Ishikawa (cell line): ENCODE measurements around the gene MFSD1.

ENCODE experiments used
- CEBPB ChIP-seq: IDR thresholded peaks from 2 replicates; pipeline ENCODE4 v1.6.1; 2012
- CREB1 ChIP-seq: IDR thresholded peaks from 2 replicates; pipeline ENCODE4 v1.6.1; 2012; ENCODE audit warnings: low read depth
- EGR1 ChIP-seq: IDR thresholded peaks from 2 replicates; pipeline ENCODE4 v1.6.1; 2012
- EP300 ChIP-seq: IDR thresholded peaks from 2 replicates; pipeline ENCODE4 v1.6.1; 2012; ENCODE audit warnings: borderline replicate concordance
- FOXM1 ChIP-seq: IDR thresholded peaks from 2 replicates; pipeline ENCODE4 v1.6.1; 2012; ENCODE audit warnings: low read depth, borderline replicate concordance
- MAX ChIP-seq: IDR thresholded peaks from 2 replicates; pipeline ENCODE4 v1.6.1; 2012
- NFIC ChIP-seq: IDR thresholded peaks from 2 replicates; pipeline ENCODE4 v1.6.1; 2012
- RAD21 ChIP-seq: IDR thresholded peaks from 2 replicates; pipeline ENCODE4 v1.6.1; 2012; ENCODE audit warnings: low read depth
- REST ChIP-seq: IDR thresholded peaks from 2 replicates; pipeline ENCODE4 v1.6.1; 2012; ENCODE audit warnings: low read depth, mild to moderate bottlenecking
- TAF1 ChIP-seq: IDR thresholded peaks from 2 replicates; pipeline ENCODE4 v1.6.1; 2012; ENCODE audit warnings: low read depth, mild to moderate bottlenecking
- TCF12 ChIP-seq: IDR thresholded peaks from 2 replicates; pipeline ENCODE4 v1.6.1; 2012; ENCODE audit warnings: low read depth
- TEAD4 ChIP-seq: IDR thresholded peaks from 2 replicates; pipeline ENCODE4 v1.6.1; 2012
- USF1 ChIP-seq: IDR thresholded peaks from 2 replicates; pipeline ENCODE4 v1.6.1; 2012
- YY1 ChIP-seq: IDR thresholded peaks from 2 replicates; pipeline ENCODE4 v1.6.1; 2012; ENCODE audit warnings: low read depth
- ZBTB7A ChIP-seq: IDR thresholded peaks from 2 replicates; pipeline ENCODE4 v1.6.1; 2012; ENCODE audit warnings: low read depth

Gene MFSD1

GRCh38 chr3:158780766-158781165 is 21.1 kb upstream of the MFSD1 start:
- no peak for TF ChIP-seq REST
- TF ChIP-seq EP300: no peak
- TF ChIP-seq TCF12: no peak
- no peak for TF ChIP-seq USF1
- TF ChIP-seq EGR1: no peak
- no peak for TF ChIP-seq FOXM1
- TF ChIP-seq CEBPB: no peak
- TF ChIP-seq ZBTB7A: no peak
- no peak for TF ChIP-seq CREB1
- no peak for TF ChIP-seq NFIC
- TF ChIP-seq RAD21: no peak
- TF ChIP-seq TEAD4: no peak
- TF ChIP-seq MAX: no peak
- TF ChIP-seq TAF1: no peak
- TF ChIP-seq YY1: no peak

- TF ChIP-seq ZBTB7A (no peak), CEBPB (no peak), REST (no peak), TEAD4 (no peak), FOXM1 (no peak), YY1 (no peak), CREB1 (no peak), MAX (no peak)
Observed at GRCh38 chr3:158781191-158781590, 20.7 kb upstream of the MFSD1 start.

GRCh38 chr3:158781849-158782248 is 20.0 kb upstream of the MFSD1 start:
- TF ChIP-seq CREB1 (no peak), REST (no peak), FOXM1 (no peak), MAX (no peak), TEAD4 (no peak), RAD21 (no peak), YY1 (no peak)

GRCh38 chr3:158782283-158782989 is 19.4 kb upstream of the MFSD1 start:
- TF ChIP-seq NFIC (no peak), TCF12 (no peak), EGR1 (no peak), RAD21 (no peak), USF1 (no peak), YY1 (no peak), TAF1 (no peak), EP300 (no peak)

- TF ChIP-seq CEBPB (no peak), EGR1 (no peak), MAX (no peak), ZBTB7A (no peak), FOXM1 (no peak), NFIC (no peak), TCF12 (no peak), RAD21 (no peak), EP300 (no peak), CREB1 (no peak), USF1 (no peak), YY1 (no peak), TEAD4 (no peak)
Observed at GRCh38 chr3:158783051-158783450, 18.8 kb upstream of the MFSD1 start.
